Measurements from ENCODE around the gene HS3ST3A1. TPM values are rescaled to one million over a fixed set of nuclear protein-coding genes. Genes with fewer than 3 reads are reported as not detected.

Gene HS3ST3A1
- total RNA-seq, 2 experiments from 2014 or later = 0.22 to 1.2 TPM

GRCh38 chr17:13460261-13461000 is 141.3 kb downstream of the HS3ST3A1 start:
- peaks cover 4% of the 10 kb centered on the region for H3K27me3 Mint-ChIP-seq
- DNase-seq = no peak
- H3K4me1 Mint-ChIP-seq (ENCODE audit: low read depth) = no peaks in the 10 kb centered on the region
- no peak overlapping the region for H3K4me3 Mint-ChIP-seq
- H3K27ac Mint-ChIP-seq = no peak overlapping the region
- Histone ChIP-seq H3K4me1 (ENCODE audit: insufficient read depth, low read length) (no peaks in the 10 kb centered on the region), H3K36me3 (ENCODE audit: insufficient read depth, low read length) (no peaks in the 10 kb centered on the region), H3K9me3 (ENCODE audit: control insufficient read depth in 1 of 2, insufficient read depth in 1 of 2, low read length in 2 of 2) (no peaks in the 10 kb centered on the region), H3K27me3 (ENCODE audit: control insufficient read depth in 1 of 2, insufficient read depth in 2 of 2, low read length in 2 of 2) (no peaks in the 10 kb centered on the region), H3K4me3 (ENCODE audit: low read length) (no peak overlapping the region), H3K27ac (ENCODE audit: low read depth in 1 of 2, low read length in 2 of 2) (no peak overlapping the region)
- no peak for ATAC-seq (ENCODE audit: poor library complexity)
- no peaks in the 10 kb centered on the region for H3K9me3 Mint-ChIP-seq
- intact Hi-C loops (cut with DNase I, micrococcal nuclease) = no loop called here
- TF ChIP-seq, protein P1, sequence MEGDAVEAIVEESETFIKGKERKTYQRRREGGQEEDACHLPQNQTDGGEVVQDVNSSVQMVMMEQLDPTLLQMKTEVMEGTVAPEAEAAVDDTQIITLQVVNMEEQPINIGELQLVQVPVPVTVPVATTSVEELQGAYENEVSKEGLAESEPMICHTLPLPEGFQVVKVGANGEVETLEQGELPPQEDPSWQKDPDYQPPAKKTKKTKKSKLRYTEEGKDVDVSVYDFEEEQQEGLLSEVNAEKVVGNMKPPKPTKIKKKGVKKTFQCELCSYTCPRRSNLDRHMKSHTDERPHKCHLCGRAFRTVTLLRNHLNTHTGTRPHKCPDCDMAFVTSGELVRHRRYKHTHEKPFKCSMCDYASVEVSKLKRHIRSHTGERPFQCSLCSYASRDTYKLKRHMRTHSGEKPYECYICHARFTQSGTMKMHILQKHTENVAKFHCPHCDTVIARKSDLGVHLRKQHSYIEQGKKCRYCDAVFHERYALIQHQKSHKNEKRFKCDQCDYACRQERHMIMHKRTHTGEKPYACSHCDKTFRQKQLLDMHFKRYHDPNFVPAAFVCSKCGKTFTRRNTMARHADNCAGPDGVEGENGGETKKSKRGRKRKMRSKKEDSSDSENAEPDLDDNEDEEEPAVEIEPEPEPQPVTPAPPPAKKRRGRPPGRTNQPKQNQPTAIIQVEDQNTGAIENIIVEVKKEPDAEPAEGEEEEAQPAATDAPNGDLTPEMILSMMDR (IDR thresholded peaks at IDR 0.05) = no peak
- CTCF ChIA-PET = no interaction called here
- POLR2A ChIA-PET = interaction anchor here (0.8 kb wide), 1 partner anchor 432 kb away, joined by 3 read pairs; no protein-coding TSS in a partner anchor
- H3K36me3 Mint-ChIP-seq (ENCODE audit: low read depth) = no peaks in the 10 kb centered on the region

DNA sequence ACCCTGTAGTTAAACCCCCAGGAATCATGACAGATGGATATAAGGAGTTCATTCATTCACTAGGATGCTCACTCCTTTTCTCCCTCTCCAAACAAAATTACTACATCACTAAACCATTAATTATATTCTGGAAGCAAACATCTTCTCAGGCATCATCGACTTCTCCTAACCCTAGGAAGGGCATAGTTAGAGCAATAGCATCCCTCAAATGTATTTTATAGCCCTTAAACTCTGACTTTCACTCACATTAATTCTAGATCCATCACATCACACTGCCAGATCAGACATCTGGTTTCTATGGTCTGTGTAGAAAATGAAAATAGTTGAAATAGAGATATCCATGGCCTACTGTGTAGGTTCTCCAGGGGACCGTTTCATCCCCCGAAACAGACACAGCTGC is 143.9 kb downstream of the HS3ST3A1 start:
- Mint-ChIP-seq H3K27ac (no peak overlapping the region), H3K4me3 (no peak overlapping the region), H3K4me1 (ENCODE audit: low read depth) (no peaks in the 10 kb centered on the region), H3K36me3 (ENCODE audit: low read depth) (no peaks in the 10 kb centered on the region), H3K9me3 (no peaks in the 10 kb centered on the region), H3K27me3 (peaks cover 4% of the 10 kb centered on the region)
- ChIA-PET POLR2A (no interaction called here), CTCF (no interaction called here)
- Histone ChIP-seq H3K4me3 (ENCODE audit: low read length) (no peak overlapping the region), H3K36me3 (ENCODE audit: insufficient read depth, low read length) (no peaks in the 10 kb centered on the region), H3K9me3 (ENCODE audit: control insufficient read depth in 1 of 2, insufficient read depth in 1 of 2, low read length in 2 of 2) (no peaks in the 10 kb centered on the region), H3K4me1 (ENCODE audit: insufficient read depth, low read length) (no peaks in the 10 kb centered on the region), H3K27me3 (ENCODE audit: control insufficient read depth in 1 of 2, insufficient read depth in 2 of 2, low read length in 2 of 2) (no peaks in the 10 kb centered on the region), H3K27ac (ENCODE audit: low read depth in 1 of 2, low read length in 2 of 2) (no peak overlapping the region)
- ATAC-seq (ENCODE audit: poor library complexity) (no peak), DNase-seq (no peak)
- intact Hi-C loops (cut with DNase I, micrococcal nuclease) = no loop called here
- TF ChIP-seq, protein P1 (IDR thresholded peaks at IDR 0.05) = no peak

Small RNA genes lying within 50 kb of the gene (microRNA-seq; reads per million reads assigned to microRNA genes)
- not detected for gene MIR548H3 (ENCODE audit: borderline microRNAs expressed, borderline replicate concordance)
